GM19023 (cell line): ENCODE measurements around the gene PLCB2.

Experiments used
- ATAC-seq: cut with Tn5 transposase; IDR thresholded peaks from one replicate; pipeline ENCODE4 v1.9.1; 2021; ENCODE audit warnings: mild to moderate bottlenecking, moderate library complexity; ENCODE audit not compliant: unreplicated experiment

PLCB2 gene

GRCh38 chr15:40342416-40343320 lies 34.9 kb upstream of the PLCB2 start:
- ATAC-seq = no peak

- no peak for ATAC-seq
These were observed 33.1 kb upstream of the PLCB2 start, which contains the start of gene CCDC9B for GRCh38 chr15:40340740-40341400. TSS of gene CCDC9B (minus strand) at chr15:40340939. CDS start at chr15:40340819, 120 bp downstream.

GRCh38 chr15:40340038-40340739 lies 32.5 kb upstream of the PLCB2 start:
- ATAC-seq = no peak

- ATAC-seq = no peak
These were observed 31.8 kb upstream of the PLCB2 start for GRCh38 chr15:40339621-40339945.

- ATAC-seq = no peak
These were observed 31.3 kb upstream of the PLCB2 start for GRCh38 chr15:40338921-40339620.

GRCh38 chr15:40338041-40338657 lies 30.4 kb upstream of the PLCB2 start:
- peak; percentile 49 for ATAC-seq

GRCh38 chr15:40337597-40337996 lies 29.9 kb upstream of the PLCB2 start:
- no peak for ATAC-seq

- ATAC-seq = no peak
These were observed 29.0 kb upstream of the PLCB2 start for GRCh38 chr15:40336744-40337122.

GRCh38 chr15:40335938-40336743 lies 28.4 kb upstream of the PLCB2 start:
- ATAC-seq = no peak

GRCh38 chr15:40334941-40335795 lies 27.4 kb upstream of the PLCB2 start:
- ATAC-seq = no peak

GRCh38 chr15:40334541-40334940 lies 26.8 kb upstream of the PLCB2 start:
- ATAC-seq = no peak

- no peak for ATAC-seq
These were observed 26.3 kb upstream of the PLCB2 start for GRCh38 chr15:40333922-40334492.

- ATAC-seq = no peak
These were observed 24.5 kb upstream of the PLCB2 start for GRCh38 chr15:40332113-40332781.

- ATAC-seq = no peak
These were observed 23.9 kb upstream of the PLCB2 start for GRCh38 chr15:40331637-40332036.

- no peak for ATAC-seq
These were observed 23.3 kb upstream of the PLCB2 start for GRCh38 chr15:40331026-40331425.

GRCh38 chr15:40330368-40330836 lies 22.7 kb upstream of the PLCB2 start:
- ATAC-seq = no peak

GRCh38 chr15:40329804-40330203 lies 22.1 kb upstream of the PLCB2 start:
- ATAC-seq = no peak

- ATAC-seq = no peak
These were observed 21.0 kb upstream of the PLCB2 start for GRCh38 chr15:40328751-40329150.
